WERI-Rb-1 (cell line): Measurements from ENCODE around the gene PYGL.
A peak's percentile ranks its signal among the peaks of the same experiment; 100 is the strongest.

Experiments used
- DNase-seq: peaks from one replicate; pipeline ENCODE4 v3.0.0-alpha.2; 2020
- H3K27ac ChIP-seq: fragments of 250-450 bp; sonication (Bioruptor Pico); 2 replicates; pipeline ENCODE4 v1.5.1; 2020; ENCODE audit warnings: mild to moderate bottlenecking, moderate library complexity
- H3K27me3 ChIP-seq: fragments of 250-450 bp; sonication (Bioruptor Pico); 2 replicates; pipeline ENCODE4 v1.5.1; 2021; ENCODE audit warnings: mild to moderate bottlenecking, low read depth, moderate library complexity; ENCODE audit not compliant: insufficient read depth, severe bottlenecking
- H3K36me3 ChIP-seq: fragments of 250-450 bp; sonication (Bioruptor Pico); 2 replicates; pipeline ENCODE4 v1.5.1; 2020; ENCODE audit warnings: mild to moderate bottlenecking, moderate library complexity
- H3K4me3 ChIP-seq: 2 replicates; pipeline ENCODE4 v1.5.1; 2011; ENCODE audit warnings: low read depth, mild to moderate bottlenecking, control low read depth, low read length
- H3K9me3 ChIP-seq: fragments of 250-450 bp; sonication (Bioruptor Pico); 2 replicates; pipeline ENCODE4 v1.5.1; 2021; ENCODE audit warnings: mild to moderate bottlenecking, moderate library complexity; ENCODE audit not compliant: severe bottlenecking
- CTCF ChIP-seq: IDR thresholded peaks from 2 replicates; pipeline ENCODE4 v1.5.1; 2011; ENCODE audit warnings: low read depth, mild to moderate bottlenecking, control low read depth, inconsistent platforms, low read length

The PYGL gene

GRCh38 chr14:50865391-50866076 is 78.7 kb downstream of the PYGL start:
- Histone ChIP-seq H3K9me3 (no peaks in the 10 kb centered on the region), H3K4me3 (no peak overlapping the region), H3K36me3 (no peaks in the 10 kb centered on the region), H3K27ac (no peak overlapping the region), H3K27me3 (no peaks in the 10 kb centered on the region)
- DNase-seq = no peak
- no peak for TF ChIP-seq CTCF

GRCh38 chr14:50864946-50865345 is 79.3 kb downstream of the PYGL start:
- Histone ChIP-seq H3K9me3 (no peaks in the 10 kb centered on the region), H3K27me3 (no peaks in the 10 kb centered on the region), H3K4me3 (no peak overlapping the region), H3K36me3 (no peaks in the 10 kb centered on the region), H3K27ac (no peak overlapping the region)
- TF ChIP-seq CTCF = no peak
- DNase-seq = no peak

GRCh38 chr14:50864237-50864636 is 80.0 kb downstream of the PYGL start:
- Histone ChIP-seq H3K27me3 (no peaks in the 10 kb centered on the region), H3K27ac (no peak overlapping the region), H3K36me3 (no peaks in the 10 kb centered on the region), H3K4me3 (no peak overlapping the region), H3K9me3 (no peaks in the 10 kb centered on the region)
- no peak for TF ChIP-seq CTCF
- no peak for DNase-seq

- Histone ChIP-seq H3K27me3 (no peaks in the 10 kb centered on the region), H3K4me3 (no peak overlapping the region), H3K27ac (no peak overlapping the region), H3K36me3 (no peaks in the 10 kb centered on the region), H3K9me3 (no peaks in the 10 kb centered on the region)
- no peak for DNase-seq
- TF ChIP-seq CTCF = no peak
Observed at GRCh38 chr14:50862036-50862570, 82.2 kb downstream of the PYGL start.

GRCh38 chr14:50860478-50861086 is 83.7 kb downstream of the PYGL start:
- TF ChIP-seq CTCF = peak; percentile 50
- H3K27ac ChIP-seq = peak overlapping the region; percentile 37; the same call in 1 of the 2 replicates
- H3K9me3 ChIP-seq = no peaks in the 10 kb centered on the region
- H3K4me3 ChIP-seq = peak overlapping the region; percentile 52
- H3K36me3 ChIP-seq = no peaks in the 10 kb centered on the region
- H3K27me3 ChIP-seq = no peaks in the 10 kb centered on the region
- peak; percentile 87 for DNase-seq
